GM13976 (cell line): ENCODE results near the gene ATP11A.

Source experiments
- DNase-seq: peaks from one replicate; pipeline ENCODE4 v3.0.0; 2012; ENCODE audit warnings: low spot score
- CTCF ChIP-seq: IDR thresholded peaks from 2 replicates; pipeline ENCODE4 v1.5.1; 2012; ENCODE audit warnings: borderline replicate concordance, mild to moderate bottlenecking; ENCODE audit not compliant: insufficient read depth; ENCODE audit errors: extremely low read depth, missing control alignments, control extremely low read depth
- in situ Hi-C: fragments of 300-500 bp; cut with MboI; formaldehyde crosslinking; loops from one replicate; pipeline ENCODE4 v1.12.0; 2022; ENCODE audit warnings: low sequenced_read_pairs, mixed read lengths, inconsistent platforms; ENCODE audit not compliant: unreplicated experiment

ATP11A gene

GRCh38 chr13:112831196-112831595, 141.4 kb downstream of the ATP11A start:
- in situ Hi-C loops, result no loop called here
- no peak for TF ChIP-seq CTCF
- no peak for DNase-seq

- DNase-seq, result no peak
- no peak for TF ChIP-seq CTCF
- in situ Hi-C loops, result no loop called here
These were observed 142.0 kb downstream of the ATP11A start for GRCh38 chr13:112831801-112832200.

GRCh38 chr13:112832811-112833210, 143.0 kb downstream of the ATP11A start:
- no peak for DNase-seq
- no peak for TF ChIP-seq CTCF
- in situ Hi-C loops, result no loop called here

GRCh38 chr13:112833551-112834257, 143.9 kb downstream of the ATP11A start:
- DNase-seq, result no peak
- in situ Hi-C loops, result no loop called here

GRCh38 chr13:112835344-112835743, 145.5 kb downstream of the ATP11A start:
- no peak for TF ChIP-seq CTCF
- in situ Hi-C loops, result no loop called here
- DNase-seq, result no peak

More at GRCh38 chr13:112833551-112834257, 143.9 kb downstream of the ATP11A start:
- no peak for TF ChIP-seq CTCF

- no peak for TF ChIP-seq CTCF
- in situ Hi-C loops, result no loop called here
- no peak for DNase-seq
These were observed 146.0 kb downstream of the ATP11A start for GRCh38 chr13:112835796-112836195.
